ENCODE results near the gene CLDN9. TPM values are rescaled to one million over a fixed set of nuclear protein-coding genes. Genes with fewer than 3 reads are reported as not detected.

CLDN9 gene, protein sequence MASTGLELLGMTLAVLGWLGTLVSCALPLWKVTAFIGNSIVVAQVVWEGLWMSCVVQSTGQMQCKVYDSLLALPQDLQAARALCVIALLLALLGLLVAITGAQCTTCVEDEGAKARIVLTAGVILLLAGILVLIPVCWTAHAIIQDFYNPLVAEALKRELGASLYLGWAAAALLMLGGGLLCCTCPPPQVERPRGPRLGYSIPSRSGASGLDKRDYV
- total RNA-seq (not detected), polyA plus RNA-seq (not detected)

- Histone ChIP-seq H3K27ac (ENCODE audit: insufficient read depth, low read length, poor library complexity, severe bottlenecking) (no peak within 1 kb of the TSS), H3K4me1 (ENCODE audit: control insufficient read depth, insufficient read depth, low read length, poor library complexity, severe bottlenecking) (peaks cover 12% of the 10 kb centered on the region), H3K9me3 (ENCODE audit: control insufficient read depth in 2 of 2, low read length in 2 of 2) (no peaks in the 10 kb centered on the region), H3K27me3 (ENCODE audit: control insufficient read depth, insufficient read depth, low read length) (no peaks in the 10 kb centered on the region), H3K4me3 (ENCODE audit: low read depth, low read length) (no peak within 1 kb of the TSS), H3K36me3 (ENCODE audit: control insufficient read depth, insufficient read depth, low read length) (no peaks in the 10 kb centered on the region)
- no peak for ATAC-seq (ENCODE audit: low read depth in 2 of 2)
- peaks cover 0 to 13% (median 5%) of the 10 kb centered on the region in 4 donors for H3K4me1 Mint-ChIP-seq
- H3K36me3 Mint-ChIP-seq, result no peaks in the 10 kb centered on the region
- peak within 1 kb of the TSS in 1 of 4 donors; percentile 32 for H3K4me3 Mint-ChIP-seq
- no peaks in the 10 kb centered on the region for H3K9me3 Mint-ChIP-seq
- peaks cover 31% of the 10 kb centered on the region for H3K27me3 Mint-ChIP-seq
- no peak for DNase-seq
- H3K27ac Mint-ChIP-seq, result no peak within 1 kb of the TSS
Measured at GRCh38 chr16:3012828-3013420, at the start of gene CLDN9. CLDN9 (plus strand) TSS chr16:3012923; CDS start chr16:3013363, 440 bp downstream.

DNA sequence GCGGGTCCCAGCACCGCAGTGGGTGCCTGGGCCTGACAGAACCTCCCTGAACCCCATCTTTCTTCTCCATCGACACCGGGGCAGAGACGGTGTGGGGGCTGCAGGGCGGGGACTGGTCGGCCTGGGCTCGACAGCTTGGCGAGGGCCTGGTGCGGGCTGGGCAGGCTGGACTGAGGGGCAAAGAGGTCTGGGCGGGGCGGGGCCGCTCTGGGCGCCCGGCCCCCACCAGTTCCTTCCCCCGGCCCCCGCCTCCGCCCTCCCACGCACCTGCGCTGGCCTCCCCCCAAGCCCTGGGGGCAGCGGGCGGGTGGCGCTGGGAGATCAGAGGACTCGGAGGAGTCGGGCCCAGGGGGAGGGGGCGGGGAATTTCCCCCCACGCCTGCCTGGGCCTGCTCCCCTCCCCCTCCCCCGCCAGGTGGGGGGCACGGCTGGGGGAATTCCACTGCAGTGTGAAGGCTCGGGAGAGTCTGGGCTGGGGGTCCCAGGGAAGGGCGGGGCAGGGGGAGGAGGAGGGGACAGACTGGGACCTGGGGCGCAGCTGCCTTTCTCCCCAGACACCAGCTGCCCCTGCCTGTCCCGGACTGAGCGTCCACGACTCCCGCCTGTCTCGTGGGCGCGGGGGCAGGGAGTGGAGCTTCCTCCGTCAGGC lies 49.5 kb upstream of the CLDN9 start:
- H3K27ac ChIP-seq (ENCODE audit: insufficient read depth, low read length, poor library complexity, severe bottlenecking), result no peak overlapping the region
- Mint-ChIP-seq H3K4me3 (peak overlapping the region in 2 of 4 donors; percentile 41 to 73), H3K27ac (no peak overlapping the region)

GRCh38 chr16:2963723-2964474 lies 48.8 kb upstream of the CLDN9 start, which contains the start of gene KREMEN2:
KREMEN2 (plus strand) TSS chr16:2964275; CDS start chr16:2964521, 246 bp downstream.
- Histone ChIP-seq H3K27me3 (ENCODE audit: control insufficient read depth, insufficient read depth, low read length) (peaks cover 3% of the 10 kb centered on the region), H3K4me1 (ENCODE audit: control insufficient read depth, insufficient read depth, low read length, poor library complexity, severe bottlenecking) (peaks cover 67% of the 10 kb centered on the region), H3K9me3 (ENCODE audit: control insufficient read depth in 2 of 2, low read length in 2 of 2) (no peaks in the 10 kb centered on the region), H3K27ac (ENCODE audit: insufficient read depth, low read length, poor library complexity, severe bottlenecking) (no peak within 1 kb of the TSS), H3K36me3 (ENCODE audit: control insufficient read depth, insufficient read depth, low read length) (no peaks in the 10 kb centered on the region), H3K4me3 (ENCODE audit: low read depth, low read length) (no peak within 1 kb of the TSS)
- peak within 1 kb of the TSS; percentile 83 to 87 (median 84) for H3K4me3 Mint-ChIP-seq
- ATAC-seq (ENCODE audit: low read depth in 2 of 2), result no peak
- H3K4me1 Mint-ChIP-seq, result peaks cover 0 to 44% (median 8%) of the 10 kb centered on the region in 4 donors
- no peaks in the 10 kb centered on the region for H3K36me3 Mint-ChIP-seq
- H3K27ac Mint-ChIP-seq, result peak within 1 kb of the TSS in 2 of 3 donors; percentile 5 to 82
- peaks cover 49% of the 10 kb centered on the region for H3K27me3 Mint-ChIP-seq
- no peak for DNase-seq
- peaks cover 0 to 1% (median 0%) of the 10 kb centered on the region in 7 donors for H3K9me3 Mint-ChIP-seq

More for the DNA sequence above, 49.5 kb upstream of the CLDN9 start:
- no peak for ATAC-seq (ENCODE audit: low read depth in 2 of 2)
- Histone ChIP-seq H3K4me1 (ENCODE audit: control insufficient read depth, insufficient read depth, low read length, poor library complexity, severe bottlenecking) (peaks cover 60% of the 10 kb centered on the region), H3K4me3 (ENCODE audit: low read depth, low read length) (no peak overlapping the region), H3K36me3 (ENCODE audit: control insufficient read depth, insufficient read depth, low read length) (no peaks in the 10 kb centered on the region), H3K9me3 (ENCODE audit: control insufficient read depth in 2 of 2, low read length in 2 of 2) (no peaks in the 10 kb centered on the region), H3K27me3 (ENCODE audit: control insufficient read depth, insufficient read depth, low read length) (peaks cover 3% of the 10 kb centered on the region)
- H3K27me3 Mint-ChIP-seq, result peaks cover 42% of the 10 kb centered on the region
- peak in 1 of 3 donors; percentile 40 for DNase-seq
- H3K36me3 Mint-ChIP-seq, result no peaks in the 10 kb centered on the region
- peaks cover 0 to 37% (median 5%) of the 10 kb centered on the region in 4 donors for H3K4me1 Mint-ChIP-seq
- no peaks in the 10 kb centered on the region for H3K9me3 Mint-ChIP-seq

GRCh38 chr16:2964475-2965336 lies 48.0 kb upstream of the CLDN9 start:
- Histone ChIP-seq H3K27me3 (ENCODE audit: control insufficient read depth, insufficient read depth, low read length) (peaks cover 3% of the 10 kb centered on the region), H3K4me1 (ENCODE audit: control insufficient read depth, insufficient read depth, low read length, poor library complexity, severe bottlenecking) (peaks cover 70% of the 10 kb centered on the region), H3K36me3 (ENCODE audit: control insufficient read depth, insufficient read depth, low read length) (no peaks in the 10 kb centered on the region), H3K9me3 (ENCODE audit: control insufficient read depth in 2 of 2, low read length in 2 of 2) (no peaks in the 10 kb centered on the region), H3K27ac (ENCODE audit: insufficient read depth, low read length, poor library complexity, severe bottlenecking) (no peak overlapping the region), H3K4me3 (ENCODE audit: low read depth, low read length) (no peak overlapping the region)
- ATAC-seq (ENCODE audit: low read depth in 2 of 2), result peak; percentile 12 to 18
- Mint-ChIP-seq H3K4me3 (peak overlapping the region; percentile 69 to 87 (median 78)), H3K27me3 (peaks cover 50% of the 10 kb centered on the region), H3K9me3 (peaks cover 0 to 1% (median 0%) of the 10 kb centered on the region in 7 donors), H3K4me1 (peaks cover 0 to 44% (median 8%) of the 10 kb centered on the region in 4 donors), H3K36me3 (no peaks in the 10 kb centered on the region), H3K27ac (peak overlapping the region in 1 of 3 donors; percentile 5)
- peak; percentile 50 to 66 (median 59) for DNase-seq

- Mint-ChIP-seq H3K36me3 (no peaks in the 10 kb centered on the region), H3K4me3 (peak overlapping the region; percentile 19 to 69 (median 52)), H3K4me1 (peaks cover 0 to 54% (median 8%) of the 10 kb centered on the region in 4 donors), H3K27ac (no peak overlapping the region), H3K27me3 (peaks cover 45% of the 10 kb centered on the region), H3K9me3 (peaks cover 0 to 1% (median 0%) of the 10 kb centered on the region in 7 donors)
- Histone ChIP-seq H3K9me3 (ENCODE audit: control insufficient read depth in 2 of 2, low read length in 2 of 2) (no peaks in the 10 kb centered on the region), H3K27me3 (ENCODE audit: control insufficient read depth, insufficient read depth, low read length) (peaks cover 3% of the 10 kb centered on the region), H3K27ac (ENCODE audit: insufficient read depth, low read length, poor library complexity, severe bottlenecking) (no peak overlapping the region), H3K36me3 (ENCODE audit: control insufficient read depth, insufficient read depth, low read length) (no peaks in the 10 kb centered on the region), H3K4me1 (ENCODE audit: control insufficient read depth, insufficient read depth, low read length, poor library complexity, severe bottlenecking) (peaks cover 81% of the 10 kb centered on the region), H3K4me3 (ENCODE audit: low read depth, low read length) (no peak overlapping the region)
- DNase-seq (no peak), ATAC-seq (ENCODE audit: low read depth in 2 of 2) (no peak)
Measured at GRCh38 chr16:2966043-2966807, 46.5 kb upstream of the CLDN9 start.

- H3K36me3 Mint-ChIP-seq, result no peaks in the 10 kb centered on the region
- peaks cover 81% of the 10 kb centered on the region for H3K4me1 ChIP-seq (ENCODE audit: control insufficient read depth, insufficient read depth, low read length, poor library complexity, severe bottlenecking)
- no peak for ATAC-seq (ENCODE audit: low read depth in 2 of 2)
- H3K27ac Mint-ChIP-seq, result no peak overlapping the region
- H3K9me3 Mint-ChIP-seq, result peaks cover 0 to 1% (median 0%) of the 10 kb centered on the region in 7 donors
- H3K27me3 Mint-ChIP-seq, result peaks cover 43% of the 10 kb centered on the region
- no peaks in the 10 kb centered on the region for H3K36me3 ChIP-seq (ENCODE audit: control insufficient read depth, insufficient read depth, low read length)
- no peak for DNase-seq
- peaks cover 0 to 52% (median 6%) of the 10 kb centered on the region in 4 donors for H3K4me1 Mint-ChIP-seq
- H3K27ac ChIP-seq (ENCODE audit: insufficient read depth, low read length, poor library complexity, severe bottlenecking), result no peak overlapping the region
- no peaks in the 10 kb centered on the region for H3K9me3 ChIP-seq (ENCODE audit: control insufficient read depth in 2 of 2, low read length in 2 of 2)
- no peak overlapping the region for H3K4me3 ChIP-seq (ENCODE audit: low read depth, low read length)
- H3K27me3 ChIP-seq (ENCODE audit: control insufficient read depth, insufficient read depth, low read length), result peaks cover 3% of the 10 kb centered on the region
- H3K4me3 Mint-ChIP-seq, result no peak overlapping the region
Measured at GRCh38 chr16:2966808-2967191, 45.9 kb upstream of the CLDN9 start.
